ENCODE measurements around the gene SORCS3.

The SORCS3 gene

GRCh38 chr10:105075031-105075430, 433.9 kb downstream of the SORCS3 start:
- TF ChIP-seq CTCF (conservative IDR thresholded peaks at IDR 0.05; ENCODE audit: low read depth, low read length), result no peak
- DNase-seq (ENCODE audit: low read depth), result no peak
- H3K4me3 ChIP-seq (ENCODE audit: low read depth, low read length), result no peak overlapping the region

- no peak overlapping the region for H3K4me3 ChIP-seq (ENCODE audit: low read depth, low read length)
- no peak for DNase-seq (ENCODE audit: low read depth)
- no peak for TF ChIP-seq CTCF (conservative IDR thresholded peaks at IDR 0.05; ENCODE audit: low read depth, low read length)
These were observed 444.9 kb downstream of the SORCS3 start for GRCh38 chr10:105085980-105086379.

- no peak for TF ChIP-seq CTCF (conservative IDR thresholded peaks at IDR 0.05; ENCODE audit: low read depth, low read length)
- no peak for DNase-seq (ENCODE audit: low read depth)
- H3K4me3 ChIP-seq (ENCODE audit: low read depth, low read length), result no peak overlapping the region
These were observed 453.0 kb downstream of the SORCS3 start for GRCh38 chr10:105094048-105094447.

GRCh38 chr10:105096316-105096715, 455.2 kb downstream of the SORCS3 start:
- DNase-seq (ENCODE audit: low read depth), result no peak
- TF ChIP-seq CTCF (conservative IDR thresholded peaks at IDR 0.05; ENCODE audit: low read depth, low read length), result no peak
- no peak overlapping the region for H3K4me3 ChIP-seq (ENCODE audit: low read depth, low read length)

- TF ChIP-seq CTCF (conservative IDR thresholded peaks at IDR 0.05; ENCODE audit: low read depth, low read length), result no peak
These were observed 461.9 kb downstream of the SORCS3 start for GRCh38 chr10:105102977-105103376.

GRCh38 chr10:105104297-105104696, 463.2 kb downstream of the SORCS3 start:
- TF ChIP-seq CTCF (conservative IDR thresholded peaks at IDR 0.05; ENCODE audit: low read depth, low read length), result no peak
- DNase-seq (ENCODE audit: low read depth), result no peak
- no peak overlapping the region for H3K4me3 ChIP-seq (ENCODE audit: low read depth, low read length)

More at GRCh38 chr10:105102977-105103376, 461.9 kb downstream of the SORCS3 start:
- DNase-seq (ENCODE audit: low read depth), result no peak
- no peak overlapping the region for H3K4me3 ChIP-seq (ENCODE audit: low read depth, low read length)

- no peak overlapping the region for H3K4me3 ChIP-seq (ENCODE audit: low read depth, low read length)
- TF ChIP-seq CTCF (conservative IDR thresholded peaks at IDR 0.05; ENCODE audit: low read depth, low read length), result no peak
- no peak for DNase-seq (ENCODE audit: low read depth)
These were observed 468.1 kb downstream of the SORCS3 start for GRCh38 chr10:105109164-105109563.
